ENCODE results near the gene BHLHE40. TPM values are rescaled to one million over a fixed set of nuclear protein-coding genes. Genes with fewer than 3 reads are reported as not detected.

Gene BHLHE40
- total RNA-seq, 4 donors from 2014 or later, result 124 to 194 (median 153) TPM

DNA sequence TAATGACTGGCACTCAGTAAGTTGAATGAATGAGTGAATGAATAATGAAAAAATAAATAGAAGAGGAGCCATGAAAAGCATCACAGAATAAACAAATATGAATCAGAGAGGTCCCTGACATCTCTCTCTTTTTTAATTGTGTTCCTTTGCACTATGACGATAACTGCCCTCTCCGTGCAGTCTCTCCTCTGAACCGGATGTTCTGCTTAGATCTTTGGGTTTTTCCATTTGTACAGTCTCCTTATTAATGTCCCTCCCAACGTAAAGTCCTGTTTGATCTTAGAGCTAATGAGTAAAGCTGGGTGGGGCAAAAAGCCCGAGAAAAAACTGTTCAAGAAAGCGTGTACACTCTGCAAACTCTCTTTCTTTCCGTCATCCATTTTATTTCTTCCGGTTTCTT, 28.3 kb upstream of the BHLHE40 start:
- no peak for DNase-seq
- no peaks in the 10 kb centered on the region for H3K36me3 ChIP-seq
- intact Hi-C loops (cut with DNase I), result no loop called here

DNA sequence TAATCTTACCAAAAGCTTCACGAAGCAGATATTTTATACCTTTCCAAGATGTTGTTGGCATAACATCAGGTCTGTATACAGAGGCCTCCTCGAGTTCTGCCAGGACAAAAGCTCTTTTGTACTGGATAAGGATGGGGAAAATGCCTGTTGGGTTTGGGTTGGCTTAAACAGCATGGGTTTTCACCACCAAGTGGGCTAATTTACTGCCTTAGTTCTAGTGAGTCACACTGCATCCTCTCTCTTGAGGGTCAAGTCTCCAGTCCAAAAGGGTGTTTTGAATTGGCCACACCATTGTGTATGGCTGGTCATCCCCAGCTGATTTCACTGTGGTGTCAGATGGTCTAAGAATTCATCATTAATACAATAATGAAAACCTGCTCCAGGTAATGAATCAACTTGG, 26.1 kb upstream of the BHLHE40 start:
- TF ChIP-seq POLR2A (IDR thresholded peaks at IDR 0.05), result no peak
- TF ChIP-seq, protein P1, sequence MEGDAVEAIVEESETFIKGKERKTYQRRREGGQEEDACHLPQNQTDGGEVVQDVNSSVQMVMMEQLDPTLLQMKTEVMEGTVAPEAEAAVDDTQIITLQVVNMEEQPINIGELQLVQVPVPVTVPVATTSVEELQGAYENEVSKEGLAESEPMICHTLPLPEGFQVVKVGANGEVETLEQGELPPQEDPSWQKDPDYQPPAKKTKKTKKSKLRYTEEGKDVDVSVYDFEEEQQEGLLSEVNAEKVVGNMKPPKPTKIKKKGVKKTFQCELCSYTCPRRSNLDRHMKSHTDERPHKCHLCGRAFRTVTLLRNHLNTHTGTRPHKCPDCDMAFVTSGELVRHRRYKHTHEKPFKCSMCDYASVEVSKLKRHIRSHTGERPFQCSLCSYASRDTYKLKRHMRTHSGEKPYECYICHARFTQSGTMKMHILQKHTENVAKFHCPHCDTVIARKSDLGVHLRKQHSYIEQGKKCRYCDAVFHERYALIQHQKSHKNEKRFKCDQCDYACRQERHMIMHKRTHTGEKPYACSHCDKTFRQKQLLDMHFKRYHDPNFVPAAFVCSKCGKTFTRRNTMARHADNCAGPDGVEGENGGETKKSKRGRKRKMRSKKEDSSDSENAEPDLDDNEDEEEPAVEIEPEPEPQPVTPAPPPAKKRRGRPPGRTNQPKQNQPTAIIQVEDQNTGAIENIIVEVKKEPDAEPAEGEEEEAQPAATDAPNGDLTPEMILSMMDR (IDR thresholded peaks at IDR 0.05), result no peak
- 42 to 44% methylated on average over 2 of the region's 2 CpGs for WGBS, 2 donors
- no peaks in the 10 kb centered on the region for H3K36me3 ChIP-seq
- DNase-seq, result no peak
- H3K4me3 ChIP-seq, result no peak overlapping the region
- intact Hi-C loops (cut with DNase I), result no loop called here
- no peak overlapping the region for H3K27ac ChIP-seq
- H3K9me3 ChIP-seq, result no peaks in the 10 kb centered on the region
- H3K4me1 ChIP-seq, result peaks cover 0 to 16% (median 3%) of the 10 kb centered on the region in 3 donors
- H3K27me3 ChIP-seq, result no peaks in the 10 kb centered on the region

More for the DNA sequence above, 28.3 kb upstream of the BHLHE40 start:
- Histone ChIP-seq H3K9me3 (no peaks in the 10 kb centered on the region), H3K4me3 (no peak overlapping the region), H3K27me3 (no peaks in the 10 kb centered on the region), H3K27ac (no peak overlapping the region), H3K4me1 (peaks cover 0 to 16% (median 3%) of the 10 kb centered on the region in 3 donors)
- TF ChIP-seq, protein P1 (IDR thresholded peaks at IDR 0.05), result no peak
- no peak for TF ChIP-seq POLR2A (IDR thresholded peaks at IDR 0.05)
- WGBS, 2 donors, result 73 to 74% methylated on average over 8 of the region's 8 CpGs

DNA sequence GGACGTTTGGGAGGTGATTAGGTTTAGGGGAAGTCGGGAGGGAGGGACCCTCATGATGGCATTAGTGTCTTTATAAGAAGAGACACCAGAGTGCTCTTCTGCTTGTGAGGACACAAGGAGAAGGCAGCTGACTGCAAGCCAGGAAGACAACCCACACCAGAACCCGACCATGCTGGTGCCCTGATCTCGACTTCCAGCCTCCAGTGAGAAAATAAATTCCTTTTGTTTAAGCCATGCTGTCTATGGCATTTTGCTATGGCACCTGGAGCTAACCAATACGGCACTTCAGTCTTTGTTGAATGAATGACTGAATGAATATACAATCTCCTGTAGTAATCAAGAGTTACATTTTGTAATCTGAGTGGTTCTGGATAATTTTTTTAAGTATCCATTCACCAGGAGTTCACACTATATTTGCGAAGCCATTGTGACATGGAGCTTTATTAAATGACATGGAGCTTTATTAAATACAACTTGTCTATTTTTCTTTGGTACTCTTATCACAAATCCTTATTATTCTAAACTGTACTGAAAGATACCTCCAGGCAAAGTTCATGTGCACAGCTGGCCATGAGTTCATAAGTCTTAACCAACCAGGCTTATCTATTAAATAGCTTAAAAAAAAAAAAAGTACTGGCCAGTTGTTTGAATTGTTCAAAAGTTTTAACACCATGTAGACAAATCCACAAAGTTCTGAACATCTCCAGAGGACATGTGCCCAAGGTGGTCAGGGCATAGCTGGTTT, 24.8 kb upstream of the BHLHE40 start:
- peaks cover 0 to 11% (median under 1%) of the 10 kb centered on the region in 3 donors for H3K4me1 ChIP-seq
- no peaks in the 10 kb centered on the region for H3K9me3 ChIP-seq
- no peaks in the 10 kb centered on the region for H3K36me3 ChIP-seq
- TF ChIP-seq POLR2A (IDR thresholded peaks at IDR 0.05), result no peak
- TF ChIP-seq, protein P1 (IDR thresholded peaks at IDR 0.05), result no peak
- H3K27ac ChIP-seq, result no peak overlapping the region
- 82 to 89% methylated on average over 6 of the region's 6 CpGs for WGBS, 2 donors
- no peak for DNase-seq
- no peaks in the 10 kb centered on the region for H3K27me3 ChIP-seq
- intact Hi-C loops (cut with DNase I), result no loop called here
- no peak overlapping the region for H3K4me3 ChIP-seq

DNA sequence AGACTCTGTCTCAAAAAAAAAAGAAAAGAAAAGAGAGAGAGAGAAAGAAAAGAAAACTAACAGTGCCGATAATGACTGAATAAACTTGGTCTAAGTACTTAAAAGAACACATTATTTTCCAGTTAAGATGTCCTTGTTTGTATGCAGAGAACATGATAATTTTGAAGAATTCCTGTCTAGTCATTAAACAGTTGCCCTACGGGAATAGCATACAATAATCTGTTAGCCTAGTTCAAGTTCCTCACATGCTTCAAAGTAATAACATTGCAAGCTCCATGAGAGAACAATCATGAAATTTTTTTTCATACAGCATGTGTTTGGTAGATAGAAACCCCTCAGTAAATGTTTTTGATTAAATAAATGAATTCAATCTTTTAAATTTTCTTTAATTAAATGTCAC, 23.1 kb upstream of the BHLHE40 start:
- no peak overlapping the region for H3K4me3 ChIP-seq
- no peaks in the 10 kb centered on the region for H3K36me3 ChIP-seq
- H3K4me1 ChIP-seq, result no peaks in the 10 kb centered on the region
- H3K9me3 ChIP-seq, result no peaks in the 10 kb centered on the region
- no peaks in the 10 kb centered on the region for H3K27me3 ChIP-seq
- TF ChIP-seq POLR2A (IDR thresholded peaks at IDR 0.05), result no peak
- 88 to 91% methylated on average over 2 of the region's 2 CpGs for WGBS, 2 donors
- intact Hi-C loops (cut with DNase I), result no loop called here
- DNase-seq, result no peak
- no peak overlapping the region for H3K27ac ChIP-seq

DNA sequence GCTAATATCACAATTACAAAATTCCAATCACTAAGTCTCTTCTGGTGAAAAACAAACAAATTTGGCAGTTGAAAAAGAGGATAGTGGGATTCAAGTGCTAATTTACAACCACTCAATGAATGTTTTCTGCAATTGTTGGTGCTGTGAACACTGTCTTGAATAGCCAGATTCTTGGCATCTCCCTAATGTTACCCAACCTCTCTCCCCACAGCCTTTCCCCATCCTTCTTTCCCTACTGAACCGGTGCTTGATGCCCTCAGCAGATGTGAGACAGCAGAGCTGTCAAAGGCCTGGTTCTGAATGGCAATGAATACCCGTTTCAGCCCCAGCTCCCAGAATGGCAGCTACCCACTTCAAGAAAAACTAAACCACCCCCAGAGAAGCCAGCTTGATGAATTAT, 22.5 kb upstream of the BHLHE40 start:
- H3K9me3 ChIP-seq, result no peaks in the 10 kb centered on the region

More for the DNA sequence above, 22.5 kb upstream of the BHLHE40 start:
- Histone ChIP-seq H3K27me3 (no peaks in the 10 kb centered on the region), H3K27ac (no peak overlapping the region), H3K36me3 (no peaks in the 10 kb centered on the region), H3K4me3 (no peak overlapping the region), H3K4me1 (no peaks in the 10 kb centered on the region)
- DNase-seq, result no peak
- 75 to 94% methylated on average over 2 of the region's 2 CpGs for WGBS, 2 donors
- TF ChIP-seq, protein P1 (IDR thresholded peaks at IDR 0.05), result no peak
- TF ChIP-seq POLR2A (IDR thresholded peaks at IDR 0.05), result no peak
- intact Hi-C loops (cut with DNase I), result no loop called here
